Astrocyte (in vitro differentiated cells and primary cell): ENCODE results near the gene SLC25A29.

Source experiments
- EZH2 ChIP-seq: IDR thresholded peaks from 2 replicates; pipeline ENCODE4 v1.6.1; 2012; ENCODE audit warnings: mild to moderate bottlenecking, low read length, inconsistent platforms; ENCODE audit not compliant: insufficient read depth
- TF ChIP-seq, protein P1 (sequence below): IDR thresholded peaks from 2 replicates; pipeline ENCODE4 v1.5.1; 2011; ENCODE audit warnings: low read depth, mild to moderate bottlenecking, inconsistent platforms, low read length, moderate library complexity; ENCODE audit not compliant: insufficient read depth

GRCh38 chr14:100350276-100350926 is 44.2 kb upstream of the SLC25A29 start:
- TF ChIP-seq, protein P1, sequence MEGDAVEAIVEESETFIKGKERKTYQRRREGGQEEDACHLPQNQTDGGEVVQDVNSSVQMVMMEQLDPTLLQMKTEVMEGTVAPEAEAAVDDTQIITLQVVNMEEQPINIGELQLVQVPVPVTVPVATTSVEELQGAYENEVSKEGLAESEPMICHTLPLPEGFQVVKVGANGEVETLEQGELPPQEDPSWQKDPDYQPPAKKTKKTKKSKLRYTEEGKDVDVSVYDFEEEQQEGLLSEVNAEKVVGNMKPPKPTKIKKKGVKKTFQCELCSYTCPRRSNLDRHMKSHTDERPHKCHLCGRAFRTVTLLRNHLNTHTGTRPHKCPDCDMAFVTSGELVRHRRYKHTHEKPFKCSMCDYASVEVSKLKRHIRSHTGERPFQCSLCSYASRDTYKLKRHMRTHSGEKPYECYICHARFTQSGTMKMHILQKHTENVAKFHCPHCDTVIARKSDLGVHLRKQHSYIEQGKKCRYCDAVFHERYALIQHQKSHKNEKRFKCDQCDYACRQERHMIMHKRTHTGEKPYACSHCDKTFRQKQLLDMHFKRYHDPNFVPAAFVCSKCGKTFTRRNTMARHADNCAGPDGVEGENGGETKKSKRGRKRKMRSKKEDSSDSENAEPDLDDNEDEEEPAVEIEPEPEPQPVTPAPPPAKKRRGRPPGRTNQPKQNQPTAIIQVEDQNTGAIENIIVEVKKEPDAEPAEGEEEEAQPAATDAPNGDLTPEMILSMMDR, result no peak
- TF ChIP-seq EZH2, result no peak
